Prostate gland (tissue), 2 donors: ENCODE results near the gene RASSF8. TPM values are rescaled to one million over a fixed set of nuclear protein-coding genes. Genes with fewer than 3 reads are reported as not detected.
A peak's percentile ranks its signal among the peaks of the same experiment; 100 is the strongest.

ENCODE experiments used
- DNase-seq: peaks from one replicate; pipeline ENCODE4 v3.0.0-alpha.2; 2019; ENCODE audit warnings: low spot score
- H3K27ac ChIP-seq, 2 donors: fragments of 200-600 bp; sonication (generic); 2 replicates each; pipeline ENCODE4 v1.5.1; 2017 to 2019
- H3K27me3 ChIP-seq: fragments of 200-600 bp; sonication (generic); replicated peaks from 2 replicates; pipeline ENCODE4 v1.5.1; 2019; ENCODE audit not compliant: insufficient read depth
- H3K36me3 ChIP-seq, 2 donors: fragments of 200-600 bp; sonication (generic); 1 replicate in 1 of 2; 2 replicates in 1 of 2; pipeline versions ENCODE4 v1.5.1 to v1.8.1; 2017 to 2019
- H3K4me1 ChIP-seq: fragments of 200-600 bp; sonication (generic); replicated peaks from 2 replicates; pipeline ENCODE4 v1.5.1; 2019
- H3K4me3 ChIP-seq, 2 donors: fragments of 200-600 bp; sonication (generic); 2 replicates each; pipeline ENCODE4 v1.5.1; 2017 to 2019
- H3K9me3 ChIP-seq: fragments of 200-600 bp; sonication (generic); 2 replicates; pipeline ENCODE4 v1.5.1; 2017
- POLR2A ChIP-seq: fragments of 450-650 bp; IDR thresholded peaks from one replicate; pipeline ENCODE4 v1.6.1; 2016; ENCODE audit warnings: antibody characterized with exemption, mild to moderate bottlenecking
- POLR2AphosphoS5 ChIP-seq: sonication (generic); formaldehyde crosslinking; IDR thresholded peaks from one replicate; pipeline ENCODE4 v1.6.1; 2017; ENCODE audit warnings: antibody characterized with exemption
- WGBS: methylation state at CpG from one replicate; pipeline ENCODE4 v1.1.5; 2018; 5-methylcytosine and 5-hydroxymethylcytosine counted together
- intact Hi-C: fragments of 100-400 bp; cut with DNase I; formaldehyde crosslinking; loops from one replicate; pipeline ENCODE4 v1.14.2; 2022
- total RNA-seq, 2 donors: library from RNA; depleted of rRNA; stranded (reverse); fragments of >200 nt; gene quantifications; one replicate each; pipeline ENCODE4 v1.1.0, GENCODE V29; 2016
- TF ChIP-seq, protein P1 (sequence below), 4 experiments: fragments of 200-600 bp in 2 of 4; fragments of 450-650 bp in 2 of 4; sonication (generic) in 2 of 4; IDR thresholded peaks; 1 replicate in 3 of 4; 2 replicates in 1 of 4; pipeline ENCODE4 v1.5.1; 2016 to 2019; ENCODE audit warnings: antibody characterized with exemption in 4 of 4, mild to moderate bottlenecking in 2 of 4, moderate library complexity in 2 of 4

Gene RASSF8
- total RNA-seq, 2 donors from 2014 or later = 26.0 to 62.1 TPM

GRCh38 chr12:26017484-26018211, 59.2 kb downstream of the RASSF8 start:
- Histone ChIP-seq H3K36me3 (no peaks in the 10 kb centered on the region), H3K4me1 (no peaks in the 10 kb centered on the region), H3K4me3 (no peak overlapping the region), H3K9me3 (no peaks in the 10 kb centered on the region), H3K27ac (no peak overlapping the region), H3K27me3 (no peaks in the 10 kb centered on the region)
- WGBS = 83% methylated on average over 4 of the region's 4 CpGs
- intact Hi-C loops = no loop called here
- TF ChIP-seq, protein P1, sequence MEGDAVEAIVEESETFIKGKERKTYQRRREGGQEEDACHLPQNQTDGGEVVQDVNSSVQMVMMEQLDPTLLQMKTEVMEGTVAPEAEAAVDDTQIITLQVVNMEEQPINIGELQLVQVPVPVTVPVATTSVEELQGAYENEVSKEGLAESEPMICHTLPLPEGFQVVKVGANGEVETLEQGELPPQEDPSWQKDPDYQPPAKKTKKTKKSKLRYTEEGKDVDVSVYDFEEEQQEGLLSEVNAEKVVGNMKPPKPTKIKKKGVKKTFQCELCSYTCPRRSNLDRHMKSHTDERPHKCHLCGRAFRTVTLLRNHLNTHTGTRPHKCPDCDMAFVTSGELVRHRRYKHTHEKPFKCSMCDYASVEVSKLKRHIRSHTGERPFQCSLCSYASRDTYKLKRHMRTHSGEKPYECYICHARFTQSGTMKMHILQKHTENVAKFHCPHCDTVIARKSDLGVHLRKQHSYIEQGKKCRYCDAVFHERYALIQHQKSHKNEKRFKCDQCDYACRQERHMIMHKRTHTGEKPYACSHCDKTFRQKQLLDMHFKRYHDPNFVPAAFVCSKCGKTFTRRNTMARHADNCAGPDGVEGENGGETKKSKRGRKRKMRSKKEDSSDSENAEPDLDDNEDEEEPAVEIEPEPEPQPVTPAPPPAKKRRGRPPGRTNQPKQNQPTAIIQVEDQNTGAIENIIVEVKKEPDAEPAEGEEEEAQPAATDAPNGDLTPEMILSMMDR (IDR thresholded peaks at IDR 0.05) = peak in 3 of 4 experiments; percentile 16 to 37 (median 31)
- no peak for TF ChIP-seq POLR2AphosphoS5
- no peak for DNase-seq

- intact Hi-C loops = no loop called here
- Histone ChIP-seq H3K27ac (no peak overlapping the region), H3K4me3 (no peak overlapping the region), H3K9me3 (no peaks in the 10 kb centered on the region), H3K36me3 (no peaks in the 10 kb centered on the region), H3K27me3 (no peaks in the 10 kb centered on the region), H3K4me1 (no peaks in the 10 kb centered on the region)
- no peak for DNase-seq
- no peak for TF ChIP-seq POLR2AphosphoS5
- no peak for TF ChIP-seq POLR2A
- TF ChIP-seq, protein P1 (IDR thresholded peaks at IDR 0.05) = no peak
- WGBS = 92% methylated on average over 2 of the region's 2 CpGs
These were observed 60.4 kb downstream of the RASSF8 start for GRCh38 chr12:26018926-26019325.

GRCh38 chr12:26021534-26021933, 63.1 kb downstream of the RASSF8 start:
- Histone ChIP-seq H3K27ac (no peak overlapping the region), H3K9me3 (no peaks in the 10 kb centered on the region), H3K4me1 (no peaks in the 10 kb centered on the region), H3K27me3 (no peaks in the 10 kb centered on the region), H3K36me3 (no peaks in the 10 kb centered on the region), H3K4me3 (no peak overlapping the region)
- intact Hi-C loops = no loop called here
- TF ChIP-seq POLR2A (no peak), POLR2AphosphoS5 (no peak)
- TF ChIP-seq, protein P1 (IDR thresholded peaks at IDR 0.05) = no peak
- WGBS = 84% methylated on average over 2 of the region's 2 CpGs
- DNase-seq = no peak

DNA sequence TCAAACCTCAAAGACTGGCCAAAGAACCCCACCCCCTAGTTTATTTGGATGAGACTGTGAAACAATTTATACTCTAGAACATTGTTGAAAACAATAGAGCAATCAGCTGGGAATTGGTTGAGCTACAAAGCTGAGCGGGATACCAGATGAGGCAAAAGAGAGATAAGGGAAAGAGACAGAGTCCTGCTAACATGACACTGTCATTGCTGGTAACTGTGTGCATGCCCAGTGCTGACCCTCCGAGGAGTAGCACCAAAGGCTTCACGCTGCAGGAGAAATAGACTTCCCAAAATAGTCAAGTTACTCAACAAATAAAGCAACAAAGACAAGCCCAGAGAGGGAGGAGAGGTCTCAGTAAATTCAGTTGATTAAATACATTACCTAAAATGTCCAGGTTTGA, 63.6 kb downstream of the RASSF8 start:
- H3K27ac ChIP-seq = no peak overlapping the region
- H3K36me3 ChIP-seq = no peaks in the 10 kb centered on the region
- no peaks in the 10 kb centered on the region for H3K4me1 ChIP-seq
- TF ChIP-seq, protein P1 (IDR thresholded peaks at IDR 0.05) = no peak
- TF ChIP-seq POLR2A = no peak
- TF ChIP-seq POLR2AphosphoS5 = no peak
- no peaks in the 10 kb centered on the region for H3K9me3 ChIP-seq
- WGBS = 93% methylated on average over 3 of the region's 3 CpGs
- intact Hi-C loops = no loop called here
- no peak for DNase-seq
- no peak overlapping the region for H3K4me3 ChIP-seq
- no peaks in the 10 kb centered on the region for H3K27me3 ChIP-seq

GRCh38 chr12:26026713-26027112, 68.2 kb downstream of the RASSF8 start:
- DNase-seq = no peak
- intact Hi-C loops = loop anchor here (5.0 kb wide), 1 partner anchor 589 kb away; no protein-coding TSS in a partner anchor
- no peaks in the 10 kb centered on the region for H3K36me3 ChIP-seq
- TF ChIP-seq, protein P1 (IDR thresholded peaks at IDR 0.05) = no peak
- peaks cover 8% of the 10 kb centered on the region for H3K4me1 ChIP-seq
- no peaks in the 10 kb centered on the region for H3K9me3 ChIP-seq
- H3K27me3 ChIP-seq = no peaks in the 10 kb centered on the region
- 100% methylated on average over 1 of the region's 1 CpG for WGBS
- H3K4me3 ChIP-seq = no peak overlapping the region
- no peak overlapping the region for H3K27ac ChIP-seq
